Smooth muscle cell (in vitro differentiated cells): ENCODE data around the gene SVOP. TPM values are rescaled to one million over a fixed set of nuclear protein-coding genes. Genes with fewer than 3 reads are reported as not detected.
"Not testable (repeated sequence)": the region's sequence is repeated elsewhere in the genome, so short reads cannot be mapped to it uniquely, and the experiment has no call there.

Source experiments
- DNase-seq: peaks from one replicate; lab custom pipeline; 2025; ENCODE audit not compliant: unreplicated experiment; lab: John Stamatoyannopoulos, UW
- H2AFZ ChIP-seq: fragments of 200-600 bp; sonication (generic); 2 replicates; pipeline ENCODE4 v1.6.0; 2016; ENCODE audit warnings: antibody characterized with exemption, low read depth, mild to moderate bottlenecking
- H3F3A ChIP-seq: fragments of 200-600 bp; sonication (generic); 2 replicates; pipeline ENCODE4 v1.6.0; 2017; ENCODE audit warnings: antibody characterized with exemption, low read depth
- H3K27ac ChIP-seq: fragments of 200-600 bp; sonication (generic); 2 replicates; pipeline ENCODE4 v1.5.1; 2016; ENCODE audit warnings: low read depth, mild to moderate bottlenecking
- H3K27me3 ChIP-seq: fragments of 200-600 bp; sonication (generic); 2 replicates; pipeline ENCODE4 v1.6.1; 2016; ENCODE audit warnings: low read depth, mild to moderate bottlenecking
- H3K36me3 ChIP-seq: fragments of 200-600 bp; sonication (generic); 2 replicates; pipeline ENCODE4 v1.5.1; 2016; ENCODE audit warnings: low read depth
- H3K4me1 ChIP-seq: fragments of 200-600 bp; sonication (generic); 2 replicates; pipeline ENCODE4 v1.5.1; 2016; ENCODE audit warnings: low read depth
- H3K4me2 ChIP-seq: fragments of 200-600 bp; sonication (generic); 2 replicates; pipeline ENCODE4 v1.6.0; 2016; ENCODE audit warnings: mild to moderate bottlenecking
- H3K4me3 ChIP-seq: fragments of 200-600 bp; sonication (generic); 2 replicates; pipeline ENCODE4 v1.5.1; 2016; ENCODE audit warnings: mild to moderate bottlenecking
- H3K79me2 ChIP-seq: fragments of 200-600 bp; sonication (generic); 2 replicates; pipeline ENCODE4 v1.6.0; 2016; ENCODE audit warnings: low read depth, mild to moderate bottlenecking
- H3K9ac ChIP-seq: fragments of 200-600 bp; sonication (generic); 2 replicates; pipeline ENCODE4 v1.6.0; 2016; ENCODE audit warnings: low read depth
- H3K9me3 ChIP-seq: fragments of 200-600 bp; sonication (generic); replicated peaks from 2 replicates; pipeline ENCODE4 v1.5.1; 2016; ENCODE audit warnings: low read depth
- H4K20me1 ChIP-seq: fragments of 200-600 bp; sonication (generic); 2 replicates; pipeline ENCODE4 v1.6.0; 2016; ENCODE audit warnings: low read depth
- WGBS: methylation state at CpG from one replicate; pipeline ENCODE4 v1.1.7; 2016; ENCODE audit warnings: low lambda C conversion rate; 5-methylcytosine and 5-hydroxymethylcytosine counted together
- polyA plus RNA-seq: library from polyadenylated mRNA; unstranded; fragments of >200 nt; fragmentation: Nextera tagmentation; extraction: Ambion mirVana; gene quantifications from 2 replicates; pipeline ENCODE4 v1.2.1, GENCODE V29; 2016
- total RNA-seq: library from RNA; depleted of rRNA; stranded (reverse); fragments of >200 nt; gene quantifications from 2 replicates; pipeline ENCODE4 v1.2.3, GENCODE V29; 2014
- TF ChIP-seq, protein P1 (sequence below): fragments of 200-600 bp; sonication (generic); IDR thresholded peaks from 2 replicates; pipeline ENCODE4 v1.5.1; 2017; ENCODE audit warnings: borderline replicate concordance, mild to moderate bottlenecking, antibody characterized with exemption; ENCODE audit not compliant: insufficient read depth, poor library complexity, severe bottlenecking

The SVOP gene
- total and polyA plus RNA-seq, 2 experiments from 2014 or later, result not detected

GRCh38 chr12:108862588-108862959 is 158.3 kb downstream of the SVOP start:
- H3K79me2 ChIP-seq, result no peaks in the 10 kb centered on the region
- H3K9ac ChIP-seq, result no peak overlapping the region
- no peak overlapping the region for H3K4me2 ChIP-seq
- H3F3A ChIP-seq, result no peaks in the 10 kb centered on the region
- DNase-seq, result no peak
- no peaks in the 10 kb centered on the region for H3K36me3 ChIP-seq
- no peak overlapping the region for H2AFZ ChIP-seq
- H3K27me3 ChIP-seq, result no peaks in the 10 kb centered on the region
- H3K27ac ChIP-seq, result no peak overlapping the region
- H3K4me1 ChIP-seq, result peaks cover 12% of the 10 kb centered on the region
- no peaks in the 10 kb centered on the region for H3K9me3 ChIP-seq
- TF ChIP-seq, protein P1, sequence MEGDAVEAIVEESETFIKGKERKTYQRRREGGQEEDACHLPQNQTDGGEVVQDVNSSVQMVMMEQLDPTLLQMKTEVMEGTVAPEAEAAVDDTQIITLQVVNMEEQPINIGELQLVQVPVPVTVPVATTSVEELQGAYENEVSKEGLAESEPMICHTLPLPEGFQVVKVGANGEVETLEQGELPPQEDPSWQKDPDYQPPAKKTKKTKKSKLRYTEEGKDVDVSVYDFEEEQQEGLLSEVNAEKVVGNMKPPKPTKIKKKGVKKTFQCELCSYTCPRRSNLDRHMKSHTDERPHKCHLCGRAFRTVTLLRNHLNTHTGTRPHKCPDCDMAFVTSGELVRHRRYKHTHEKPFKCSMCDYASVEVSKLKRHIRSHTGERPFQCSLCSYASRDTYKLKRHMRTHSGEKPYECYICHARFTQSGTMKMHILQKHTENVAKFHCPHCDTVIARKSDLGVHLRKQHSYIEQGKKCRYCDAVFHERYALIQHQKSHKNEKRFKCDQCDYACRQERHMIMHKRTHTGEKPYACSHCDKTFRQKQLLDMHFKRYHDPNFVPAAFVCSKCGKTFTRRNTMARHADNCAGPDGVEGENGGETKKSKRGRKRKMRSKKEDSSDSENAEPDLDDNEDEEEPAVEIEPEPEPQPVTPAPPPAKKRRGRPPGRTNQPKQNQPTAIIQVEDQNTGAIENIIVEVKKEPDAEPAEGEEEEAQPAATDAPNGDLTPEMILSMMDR, result no peak
- no peak overlapping the region for H3K4me3 ChIP-seq
- no peaks in the 10 kb centered on the region for H4K20me1 ChIP-seq
- 78% methylated on average over 2 of the region's 3 CpGs for WGBS

DNA sequence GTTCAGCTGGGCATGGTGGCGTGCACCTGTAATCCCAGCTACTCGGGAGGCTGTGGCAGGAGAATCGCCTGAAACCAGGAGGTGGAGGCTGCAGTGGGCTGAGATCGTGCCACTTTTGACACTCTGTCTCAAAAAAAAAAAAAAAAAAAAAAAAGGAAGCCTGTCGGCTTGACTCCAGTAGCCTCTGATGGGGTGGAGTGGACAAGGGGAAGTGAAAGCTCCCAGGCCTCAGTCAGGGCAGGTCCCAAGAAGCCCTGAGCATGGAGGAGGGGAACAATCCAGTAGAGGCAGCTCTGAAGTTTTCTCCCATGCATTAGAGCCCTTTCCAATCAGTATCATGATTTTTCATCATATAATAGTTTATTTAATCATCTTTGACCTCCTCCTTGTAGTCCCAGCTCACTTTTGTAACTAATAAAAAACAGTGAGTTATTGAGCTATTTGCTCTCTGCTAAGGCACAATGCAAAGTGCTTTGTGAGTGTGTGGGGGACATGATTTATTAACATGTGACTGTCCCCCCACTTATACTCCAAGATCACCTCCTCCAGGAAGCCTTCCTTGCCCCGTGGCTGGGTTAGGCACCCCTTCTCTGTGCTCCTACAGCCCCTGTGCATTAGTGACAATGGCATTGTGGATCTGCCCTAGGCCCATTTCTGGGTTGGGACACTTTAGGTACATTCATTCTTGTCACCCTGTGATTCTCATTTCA is 158.8 kb downstream of the SVOP start:
- H4K20me1 ChIP-seq, result no peaks in the 10 kb centered on the region
- no peaks in the 10 kb centered on the region for H3K27me3 ChIP-seq
- peaks cover under 1% of the 10 kb centered on the region for H3F3A ChIP-seq
- WGBS, result 99% methylated on average over 6 of the region's 6 CpGs
- H3K27ac ChIP-seq, result no peak overlapping the region
- TF ChIP-seq, protein P1, result no peak
- no peak for DNase-seq
- H3K4me1 ChIP-seq, result peaks cover 12% of the 10 kb centered on the region
- H3K4me3 ChIP-seq, result no peak overlapping the region
- H3K36me3 ChIP-seq, result no peaks in the 10 kb centered on the region
- no peak overlapping the region for H3K9ac ChIP-seq
- H3K9me3 ChIP-seq, result no peaks in the 10 kb centered on the region
- no peak overlapping the region for H3K4me2 ChIP-seq
- H3K79me2 ChIP-seq, result peaks cover under 1% of the 10 kb centered on the region
- no peak overlapping the region for H2AFZ ChIP-seq

DNA sequence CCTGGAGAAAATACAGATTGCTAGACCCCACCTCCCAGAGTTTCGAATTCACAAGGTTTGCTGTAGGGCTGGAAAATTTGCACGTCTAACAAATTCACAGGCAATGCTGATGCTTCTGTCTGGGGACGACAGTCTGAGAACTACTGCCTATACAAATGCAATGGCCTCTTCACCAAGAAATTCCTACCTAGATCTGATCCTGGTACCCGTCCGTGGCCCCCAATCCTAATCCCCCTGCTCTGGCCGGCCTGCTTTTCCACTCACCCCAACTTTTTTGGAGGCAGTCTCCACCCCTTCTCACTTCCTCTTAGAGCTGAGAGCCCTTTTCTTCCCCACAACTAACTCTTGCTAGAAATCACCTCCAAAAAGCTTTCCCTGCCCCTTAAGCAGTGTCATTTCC is 160.4 kb downstream of the SVOP start:
- Histone ChIP-seq H3K79me2 (peaks cover 12% of the 10 kb centered on the region), H3K4me3 (no peak overlapping the region), H2AFZ (no peak overlapping the region), H3K4me1 (peaks cover 19% of the 10 kb centered on the region), H3K36me3 (no peaks in the 10 kb centered on the region), H3K27me3 (no peaks in the 10 kb centered on the region), H3K9me3 (no peaks in the 10 kb centered on the region), H3K4me2 (no peak overlapping the region), H3F3A (peaks cover 11% of the 10 kb centered on the region), H4K20me1 (no peaks in the 10 kb centered on the region), H3K9ac (no peak overlapping the region), H3K27ac (no peak overlapping the region)
- WGBS, result 68% methylated on average over 4 of the region's 6 CpGs
- no peak for DNase-seq
- TF ChIP-seq, protein P1, result no peak

- Histone ChIP-seq H3K36me3 (no peaks in the 10 kb centered on the region), H2AFZ (no peak overlapping the region), H3K79me2 (peaks cover 17% of the 10 kb centered on the region), H3K9me3 (no peaks in the 10 kb centered on the region), H3K27ac (no peak overlapping the region), H3K27me3 (no peaks in the 10 kb centered on the region), H3K4me2 (no peak overlapping the region), H3K4me1 (peaks cover 23% of the 10 kb centered on the region), H4K20me1 (no peaks in the 10 kb centered on the region), H3K9ac (no peak overlapping the region), H3K4me3 (no peak overlapping the region), H3F3A (peaks cover 16% of the 10 kb centered on the region)
- no peak for DNase-seq
- 91% methylated on average over 1 of the region's 1 CpG for WGBS
- TF ChIP-seq, protein P1, result no peak
These were observed 161.0 kb downstream of the SVOP start for GRCh38 chr12:108859923-108860291.

- Histone ChIP-seq H2AFZ (peak overlapping the region; percentile 86), H3K4me1 (peaks cover 23% of the 10 kb centered on the region), H3K4me2 (peak overlapping the region; percentile 90), H3K4me3 (peak overlapping the region; percentile 70), H3F3A (peaks cover 20% of the 10 kb centered on the region), H3K27ac (peak overlapping the region; percentile 10), H3K79me2 (peaks cover 23% of the 10 kb centered on the region)
- 56% methylated on average over 6 of the region's 6 CpGs for WGBS
- not testable (repeated sequence) for H3K9me3 ChIP-seq, H3K9ac ChIP-seq, H3K36me3 ChIP-seq, H4K20me1 ChIP-seq, DNase-seq, H3K27me3 ChIP-seq
These were observed 161.5 kb downstream of the SVOP start for GRCh38 chr12:108859141-108859922.
